HG02973 (cell line): ENCODE measurements around the gene SEMA4A.

Experiments used
- ATAC-seq: cut with Tn5 transposase; IDR thresholded peaks from one replicate; pipeline ENCODE4 v1.9.1; 2021; ENCODE audit warnings: moderate library complexity; ENCODE audit not compliant: unreplicated experiment

The SEMA4A gene

DNA sequence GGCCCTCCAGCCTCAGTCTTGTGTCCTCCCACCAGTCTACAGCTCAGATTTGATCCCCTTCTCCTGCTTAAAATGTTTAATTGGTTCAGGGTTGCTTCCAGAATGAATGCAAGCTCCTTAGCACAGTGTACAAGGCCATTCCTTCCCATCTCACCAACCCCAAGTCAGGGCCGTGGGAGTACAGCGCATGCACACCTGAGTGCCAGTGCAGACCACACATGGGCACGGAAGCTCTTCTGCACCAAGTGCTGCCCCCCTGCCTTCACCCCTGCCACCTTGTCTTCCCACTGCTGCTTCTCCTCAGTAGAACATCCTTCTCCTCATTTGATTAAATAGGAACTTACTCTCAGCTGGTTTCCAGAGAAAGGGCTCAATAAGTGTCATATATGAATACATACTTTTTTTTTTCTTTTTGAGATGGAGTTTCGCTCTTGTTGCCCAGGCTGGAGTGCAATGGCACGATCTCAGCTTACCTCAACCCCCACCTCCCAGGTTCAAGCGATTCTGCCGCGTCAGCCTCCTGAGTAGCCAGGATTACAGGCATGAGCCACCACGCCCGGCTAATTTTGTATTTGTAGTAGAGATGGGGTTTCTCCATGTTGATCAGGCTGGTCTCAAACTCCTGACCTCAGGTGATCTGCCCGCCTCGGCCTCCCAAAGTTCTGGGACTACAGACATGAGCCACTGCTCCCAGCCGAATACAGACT lies 68.8 kb downstream of the SEMA4A start:
- ATAC-seq: no peak

DNA sequence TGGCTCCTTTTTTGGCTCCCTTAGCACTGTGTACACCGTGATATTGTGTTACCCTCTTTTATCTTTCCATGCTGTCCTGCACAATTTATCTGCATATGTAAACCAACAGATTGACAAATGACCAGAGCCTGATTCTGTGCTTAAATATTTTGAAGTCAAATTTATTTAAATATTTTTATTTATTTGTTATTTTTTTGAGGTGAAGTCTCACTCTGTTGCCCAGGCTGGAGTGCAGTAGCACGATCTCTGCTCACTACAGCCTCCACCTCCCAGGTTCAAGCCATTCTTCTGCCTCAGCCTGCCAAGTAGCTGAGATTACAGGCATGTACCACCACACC lies 72.3 kb downstream of the SEMA4A start:
- no peak for ATAC-seq

DNA sequence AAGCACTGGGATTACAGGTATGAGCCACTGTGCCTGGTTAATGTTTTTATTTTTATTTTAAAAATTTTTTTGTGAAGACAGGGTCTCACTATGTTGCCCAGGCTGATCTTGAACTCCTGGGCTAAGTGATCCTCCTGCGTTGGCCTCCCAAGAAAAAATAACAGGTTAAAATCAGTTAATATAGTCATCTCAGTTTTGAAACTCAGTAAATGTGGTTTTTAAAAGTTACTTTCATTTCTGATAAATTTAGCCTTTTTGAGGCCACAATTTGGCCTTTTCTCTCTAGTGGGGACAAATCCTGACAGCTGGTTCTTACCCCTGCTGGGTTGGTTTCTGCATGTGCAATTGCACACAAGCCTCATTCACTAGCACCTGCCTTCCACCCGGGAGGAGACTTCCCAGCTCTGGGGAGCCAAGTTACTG lies 72.7 kb downstream of the SEMA4A start:
- peak; percentile 56 for ATAC-seq

DNA sequence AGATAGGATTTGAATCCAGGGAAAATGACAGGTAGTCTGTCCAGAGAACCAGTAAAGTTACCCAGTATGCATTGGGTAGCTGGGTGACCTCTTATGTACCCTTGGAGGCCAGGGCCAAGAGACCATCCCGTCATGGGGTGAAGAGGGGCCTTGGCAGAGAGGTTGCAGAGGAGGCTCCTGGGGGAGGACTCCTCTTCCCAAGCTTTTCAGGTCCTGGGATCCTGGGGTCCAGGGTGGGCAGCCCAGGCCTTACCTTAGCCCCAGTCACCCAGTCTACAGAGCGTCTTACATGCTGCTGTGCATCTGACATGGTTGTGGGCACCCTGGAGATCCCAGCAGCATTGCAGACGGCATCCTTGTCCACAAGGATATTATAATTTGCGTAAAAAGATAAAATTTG lies 73.4 kb downstream of the SEMA4A start:
- no peak for ATAC-seq
